HG02763 (cell line): ENCODE data around the gene MYO15B.
"Not testable (repeated sequence)": the region's sequence is repeated elsewhere in the genome, so short reads cannot be mapped to it uniquely, and the experiment has no call there.

Source experiments
- ATAC-seq: cut with Tn5 transposase; IDR thresholded peaks from one replicate; pipeline ENCODE4 v1.9.1; 2021; ENCODE audit warnings: mild to moderate bottlenecking, moderate library complexity; ENCODE audit not compliant: unreplicated experiment

The MYO15B gene

GRCh38 chr17:75575197-75575596 is 12.4 kb upstream of the MYO15B start:
- ATAC-seq: no peak

- ATAC-seq: no peak
These were observed 11.9 kb upstream of the MYO15B start for GRCh38 chr17:75575728-75576127.

GRCh38 chr17:75576661-75577060 is 10.9 kb upstream of the MYO15B start:
- no peak for ATAC-seq

GRCh38 chr17:75581121-75581725 is 6.4 kb upstream of the MYO15B start:
- ATAC-seq: not testable (repeated sequence)

GRCh38 chr17:75583197-75583596 is 4.4 kb upstream of the MYO15B start:
- ATAC-seq: not testable (repeated sequence)

GRCh38 chr17:75584849-75585175 is 2.8 kb upstream of the MYO15B start:
- no peak for ATAC-seq

GRCh38 chr17:75588596-75589011 is 1.0 kb downstream of the MYO15B start:
- ATAC-seq: peak; percentile 14

GRCh38 chr17:75589012-75589918 is 1.7 kb downstream of the MYO15B start:
- ATAC-seq: peak; percentile 78

GRCh38 chr17:75589919-75590303 is 2.3 kb downstream of the MYO15B start:
- no peak for ATAC-seq

GRCh38 chr17:75590314-75590761 is 2.7 kb downstream of the MYO15B start:
- ATAC-seq: no peak

- no peak for ATAC-seq
These were observed 3.5 kb downstream of the MYO15B start for GRCh38 chr17:75590849-75591721.

GRCh38 chr17:75591722-75592302 is 4.2 kb downstream of the MYO15B start:
- no peak for ATAC-seq

GRCh38 chr17:75592348-75593020 is 4.9 kb downstream of the MYO15B start:
- no peak for ATAC-seq

- ATAC-seq: not testable (repeated sequence)
These were observed 5.8 kb downstream of the MYO15B start for GRCh38 chr17:75593430-75593829.

GRCh38 chr17:75594499-75595283 is 7.1 kb downstream of the MYO15B start:
- ATAC-seq: no peak

GRCh38 chr17:75595284-75595919 is 7.8 kb downstream of the MYO15B start:
- ATAC-seq: no peak

- ATAC-seq: no peak
These were observed 8.3 kb downstream of the MYO15B start for GRCh38 chr17:75595920-75596313.

GRCh38 chr17:75596320-75597087 is 8.9 kb downstream of the MYO15B start:
- ATAC-seq: no peak
